MM.1S (cell line): ENCODE results near the gene SETMAR.

ENCODE experiments used
- EZH2 ChIP-seq: fragments of 300-600 bp; sonication (generic); optimal IDR thresholded peaks from 2 replicates; pipeline ENCODE3; 2017; ENCODE audit warnings: low read depth, mild to moderate bottlenecking, antibody characterized with exemption, low read length, mixed read lengths
- TF ChIP-seq, protein P1 (sequence below): fragments of 300-600 bp; sonication (generic); IDR thresholded peaks from 2 replicates; pipeline ENCODE4 v1.5.1; 2016; ENCODE audit warnings: antibody characterized with exemption, low read length, mixed read lengths

DNA sequence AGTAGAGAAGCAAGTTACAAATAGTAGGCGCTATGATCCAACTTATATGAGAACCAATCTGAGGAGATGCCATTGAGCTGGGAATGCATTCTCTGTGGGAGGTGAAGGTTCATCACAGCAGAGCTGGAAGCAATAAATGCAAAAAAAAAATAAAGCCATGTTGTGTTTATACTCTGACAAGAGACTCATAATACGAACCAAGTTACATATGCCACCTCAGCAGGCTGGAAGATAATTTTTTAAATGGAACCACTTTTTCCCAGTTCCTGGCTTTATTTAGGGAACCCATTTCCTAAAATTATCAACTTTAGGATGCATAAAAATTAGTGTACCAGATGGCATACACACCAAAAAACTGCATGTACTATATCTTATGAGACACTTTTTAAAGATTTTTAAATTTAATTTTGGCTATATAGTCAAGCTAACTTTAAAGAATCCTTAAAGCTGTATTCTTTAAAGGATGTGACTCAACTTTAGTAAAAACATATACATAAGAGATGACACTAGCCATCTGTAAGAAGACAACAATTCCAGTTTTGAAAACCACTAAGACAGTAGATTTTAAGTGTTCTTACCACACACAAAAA, 23.6 kb upstream of the SETMAR start:
- TF ChIP-seq EZH2 = no peak
- TF ChIP-seq, protein P1, sequence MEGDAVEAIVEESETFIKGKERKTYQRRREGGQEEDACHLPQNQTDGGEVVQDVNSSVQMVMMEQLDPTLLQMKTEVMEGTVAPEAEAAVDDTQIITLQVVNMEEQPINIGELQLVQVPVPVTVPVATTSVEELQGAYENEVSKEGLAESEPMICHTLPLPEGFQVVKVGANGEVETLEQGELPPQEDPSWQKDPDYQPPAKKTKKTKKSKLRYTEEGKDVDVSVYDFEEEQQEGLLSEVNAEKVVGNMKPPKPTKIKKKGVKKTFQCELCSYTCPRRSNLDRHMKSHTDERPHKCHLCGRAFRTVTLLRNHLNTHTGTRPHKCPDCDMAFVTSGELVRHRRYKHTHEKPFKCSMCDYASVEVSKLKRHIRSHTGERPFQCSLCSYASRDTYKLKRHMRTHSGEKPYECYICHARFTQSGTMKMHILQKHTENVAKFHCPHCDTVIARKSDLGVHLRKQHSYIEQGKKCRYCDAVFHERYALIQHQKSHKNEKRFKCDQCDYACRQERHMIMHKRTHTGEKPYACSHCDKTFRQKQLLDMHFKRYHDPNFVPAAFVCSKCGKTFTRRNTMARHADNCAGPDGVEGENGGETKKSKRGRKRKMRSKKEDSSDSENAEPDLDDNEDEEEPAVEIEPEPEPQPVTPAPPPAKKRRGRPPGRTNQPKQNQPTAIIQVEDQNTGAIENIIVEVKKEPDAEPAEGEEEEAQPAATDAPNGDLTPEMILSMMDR = no peak
